ENCODE measurements around the gene GRM8.

- TF ChIP-seq CTCF (IDR thresholded peaks at IDR 0.05; ENCODE audit: low read depth, low read length, missing input control) = peak; percentile 80
- TF ChIP-seq GABPA (IDR thresholded peaks at IDR 0.05 in 1 of 2, conservative IDR thresholded peaks at IDR 0.05 in 1 of 2) = no peak
- no peak for TF ChIP-seq MAX (IDR thresholded peaks at IDR 0.05)
- peak; percentile 80 for TF ChIP-seq YY1 (IDR thresholded peaks at IDR 0.05)
These were observed 781 bp upstream of the GRM8 start for GRCh38 chr7:127253281-127254162.
